GM23338 (cell line): ENCODE data around the gene TCP10L. TPM values are rescaled to one million over a fixed set of nuclear protein-coding genes. Genes with fewer than 3 reads are reported as not detected.

Experiments
- ATAC-seq: fragments of 200-7000 bp; cut with Tn5 transposase; 3 replicates; pipeline ENCODE4 v1.9.1; 2020
- DNase-seq: peaks from one replicate; pipeline ENCODE4 v3.0.0-alpha.2; 2015; ENCODE audit warnings: low spot score
- H2AFZ ChIP-seq: fragments of 200-600 bp; sonication (generic); 2 replicates; pipeline ENCODE4 v1.8.0; 2016; ENCODE audit warnings: antibody characterized with exemption, mild to moderate bottlenecking, moderate library complexity
- H3F3A ChIP-seq: fragments of 200-600 bp; sonication (generic); replicated peaks from 2 replicates; pipeline ENCODE4 v1.8.0; 2017; ENCODE audit warnings: antibody characterized with exemption, mixed run types, low read depth
- H3K27ac ChIP-seq: fragments of 200-600 bp; sonication (generic); 2 replicates; pipeline ENCODE4 v1.6.1; 2016; ENCODE audit warnings: low read depth
- H3K27me3 ChIP-seq: fragments of 200-600 bp; sonication (generic); 2 replicates; pipeline ENCODE4 v1.8.0; 2016; ENCODE audit warnings: mild to moderate bottlenecking, mixed run types, moderate library complexity; ENCODE audit not compliant: insufficient read depth
- H3K36me3 ChIP-seq: fragments of 200-600 bp; sonication (generic); 2 replicates; pipeline ENCODE4 v1.8.0; 2016; ENCODE audit warnings: mild to moderate bottlenecking; ENCODE audit not compliant: insufficient read depth
- H3K4me1 ChIP-seq: fragments of 200-600 bp; sonication (generic); 2 replicates; pipeline ENCODE4 v1.8.0; 2016; ENCODE audit warnings: mild to moderate bottlenecking, moderate library complexity; ENCODE audit not compliant: insufficient read depth
- H3K4me2 ChIP-seq: fragments of 200-600 bp; sonication (generic); 2 replicates; pipeline ENCODE4 v1.7.1; 2017; ENCODE audit warnings: mixed run types
- H3K4me3 ChIP-seq: fragments of 200-600 bp; sonication (generic); 2 replicates; pipeline ENCODE4 v1.6.1; 2016; ENCODE audit warnings: mixed run types
- H3K79me2 ChIP-seq: fragments of 200-600 bp; sonication (generic); replicated peaks from 2 replicates; pipeline ENCODE4 v1.8.0; 2017; ENCODE audit warnings: mild to moderate bottlenecking; ENCODE audit not compliant: insufficient read depth
- H3K9me2 ChIP-seq: fragments of 200-600 bp; sonication (generic); 2 replicates; pipeline ENCODE4 v1.8.0; 2017; ENCODE audit not compliant: insufficient read depth
- H4K20me1 ChIP-seq: fragments of 200-600 bp; sonication (generic); replicated peaks from 2 replicates; pipeline ENCODE4 v1.8.0; 2017; ENCODE audit warnings: mild to moderate bottlenecking; ENCODE audit not compliant: insufficient read depth
- H3K27ac Mint-ChIP-seq: 2 replicates; pipeline ENCODE4 v1.8.0; 2020; ENCODE audit warnings: inconsistent platforms, mild to moderate bottlenecking, moderate library complexity, mixed read lengths
- H3K27me3 Mint-ChIP-seq: 3 replicates; pipeline ENCODE4 v1.8.0; 2022; ENCODE audit warnings: low read depth, mild to moderate bottlenecking, moderate library complexity, mixed read lengths, inconsistent platforms; ENCODE audit not compliant: insufficient read depth, poor library complexity
- H3K36me3 Mint-ChIP-seq: 3 replicates; pipeline ENCODE4 v1.8.0; 2021; ENCODE audit warnings: low read depth, mild to moderate bottlenecking, inconsistent platforms, moderate library complexity, mixed read lengths
- H3K4me1 Mint-ChIP-seq: 3 replicates; pipeline ENCODE4 v1.8.0; 2020; ENCODE audit warnings: mild to moderate bottlenecking, inconsistent platforms, mixed read lengths
- H3K4me3 Mint-ChIP-seq: 3 replicates; pipeline ENCODE4 v1.8.0; 2021; ENCODE audit warnings: moderate library complexity, mild to moderate bottlenecking, inconsistent platforms, mixed read lengths
- H3K9me3 Mint-ChIP-seq: 3 replicates; pipeline ENCODE4 v1.8.0; 2020; ENCODE audit warnings: moderate library complexity, mild to moderate bottlenecking, inconsistent platforms, mixed read lengths
- CREB1 ChIP-seq: fragments of 250-450 bp; sonication (Bioruptor Pico); IDR thresholded peaks from 2 replicates; pipeline ENCODE4 v1.5.0; 2020; ENCODE audit warnings: low read depth, mild to moderate bottlenecking, moderate library complexity
- CTCF ChIP-seq, 2 experiments: fragments of 200-600 bp in 1 of 2; sonication (generic) in 1 of 2; conservative IDR thresholded peaks; 2 replicates each; pipeline versions ENCODE4 v1.5.1 to v1.6.1; 2016 to 2017; ENCODE audit warnings: antibody characterized with exemption in 2 of 2, low read depth in 2 of 2, mild to moderate bottlenecking in 2 of 2, moderate library complexity in 1 of 2
- EZH2 ChIP-seq: fragments of 200-600 bp; sonication (generic); IDR thresholded peaks from one replicate; pipeline ENCODE4 v1.8.0; 2017; ENCODE audit warnings: antibody characterized with exemption, mild to moderate bottlenecking, low read depth; ENCODE audit not compliant: unreplicated experiment
- STAT1 ChIP-seq: IDR thresholded peaks from one replicate; pipeline ENCODE4 v1.6.1; 2016; ENCODE audit warnings: antibody characterized with exemption; ENCODE audit not compliant: unreplicated experiment
- ZNF114 ChIP-seq: fragments of 250-450 bp; sonication (Bioruptor Pico); IDR thresholded peaks from 2 replicates; pipeline ENCODE4 v1.5.0; 2020; ENCODE audit warnings: mild to moderate bottlenecking, moderate library complexity
- ZNF331 ChIP-seq: fragments of 250-450 bp; sonication (Bioruptor Pico); IDR thresholded peaks from 2 replicates; pipeline ENCODE4 v1.5.0; 2020; ENCODE audit warnings: low read depth, mild to moderate bottlenecking, moderate library complexity
- ZNF462 ChIP-seq: fragments of 250-450 bp; sonication (Bioruptor Pico); IDR thresholded peaks from 2 replicates; pipeline ENCODE4 v1.5.0; 2020; ENCODE audit warnings: mild to moderate bottlenecking, moderate library complexity
- polyA plus RNA-seq: library from polyadenylated mRNA; unstranded; fragments of >200 nt; fragmentation: Nextera tagmentation; extraction: Ambion mirVana; gene quantifications from 2 replicates; pipeline ENCODE4 v1.2.1, GENCODE V29; 2016
- total RNA-seq: library from RNA; depleted of rRNA; stranded (reverse); fragments of >200 nt; shearing (Covaris generic); gene quantifications from 2 replicates; pipeline ENCODE4 v1.2.3, GENCODE V29; 2014
- TF ChIP-seq, protein P1 (sequence below): IDR thresholded peaks from 2 replicates; pipeline ENCODE4 v1.6.1; 2016; ENCODE audit warnings: antibody characterized with exemption

The TCP10L gene
- total and polyA plus RNA-seq, 2 experiments from 2014 or later: 0.10 to 0.65 TPM

DNA sequence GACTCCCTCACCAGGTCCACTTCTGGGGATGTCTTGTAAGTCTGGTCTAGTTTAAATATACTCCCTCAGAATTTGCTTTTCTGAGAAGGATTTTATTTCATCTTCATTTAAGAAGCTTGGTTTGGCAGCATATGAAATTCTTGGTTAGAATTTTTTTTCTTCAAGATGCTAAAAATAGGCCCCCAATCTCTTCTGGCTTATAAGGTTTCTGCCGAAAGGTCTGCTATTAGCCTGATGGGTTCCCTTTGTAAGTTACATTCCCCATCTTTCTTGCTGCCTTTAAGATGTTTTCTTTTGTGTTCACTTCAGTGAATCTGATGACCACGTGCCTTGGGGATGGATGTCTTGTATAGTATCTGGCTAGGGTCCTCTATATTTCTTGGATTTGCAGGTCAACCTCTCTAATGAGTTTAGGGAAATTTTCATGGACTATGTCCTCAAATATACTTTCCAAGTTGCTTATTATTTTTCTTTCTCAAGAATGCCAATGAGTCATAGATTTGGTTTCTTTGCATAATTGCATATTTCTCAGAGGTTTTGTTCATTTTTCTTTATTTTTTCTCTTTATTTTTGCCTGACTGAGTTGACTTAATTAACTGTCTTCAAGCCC is 19.4 kb downstream of the TCP10L start (continued):
- TF ChIP-seq ZNF462 (no peak), EZH2 (no peak), ZNF331 (CRISPR knock-in tag) (no peak), CREB1 (CRISPR knock-in tag) (no peak)
- TF ChIP-seq, protein P1, sequence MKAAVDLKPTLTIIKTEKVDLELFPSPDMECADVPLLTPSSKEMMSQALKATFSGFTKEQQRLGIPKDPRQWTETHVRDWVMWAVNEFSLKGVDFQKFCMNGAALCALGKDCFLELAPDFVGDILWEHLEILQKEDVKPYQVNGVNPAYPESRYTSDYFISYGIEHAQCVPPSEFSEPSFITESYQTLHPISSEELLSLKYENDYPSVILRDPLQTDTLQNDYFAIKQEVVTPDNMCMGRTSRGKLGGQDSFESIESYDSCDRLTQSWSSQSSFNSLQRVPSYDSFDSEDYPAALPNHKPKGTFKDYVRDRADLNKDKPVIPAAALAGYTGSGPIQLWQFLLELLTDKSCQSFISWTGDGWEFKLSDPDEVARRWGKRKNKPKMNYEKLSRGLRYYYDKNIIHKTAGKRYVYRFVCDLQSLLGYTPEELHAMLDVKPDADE: no peak

DNA sequence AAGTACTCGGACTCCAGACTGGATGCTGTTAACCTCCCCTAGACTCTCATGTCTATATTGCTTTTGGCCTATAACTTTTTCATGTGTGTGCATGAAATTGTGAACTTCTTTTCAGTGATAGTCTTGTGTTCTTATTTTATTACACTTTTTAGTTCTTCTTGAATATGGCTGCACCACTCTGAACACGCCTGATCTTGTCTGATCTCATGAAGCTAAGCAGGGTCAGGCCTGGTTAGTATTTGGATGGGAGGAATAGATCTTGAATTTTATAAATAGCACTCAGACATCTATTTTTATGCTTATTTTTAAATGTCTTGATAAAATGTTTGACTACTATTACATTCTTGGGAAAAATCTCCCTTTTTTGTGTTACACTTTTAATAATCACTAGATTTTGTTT is 22.4 kb downstream of the TCP10L start:
- H3K36me3 ChIP-seq: no peaks in the 10 kb centered on the region
- H3K27ac ChIP-seq: peak overlapping the region; percentile 36; the same call in 1 of the 2 replicates
- H2AFZ ChIP-seq: no peak overlapping the region
- Mint-ChIP-seq H3K36me3 (peaks cover 36% of the 10 kb centered on the region), H3K27me3 (peaks cover 10% of the 10 kb centered on the region), H3K4me3 (no peak overlapping the region), H3K9me3 (peaks cover 29% of the 10 kb centered on the region), H3K27ac (peak overlapping the region; percentile 86), H3K4me1 (peaks cover 30% of the 10 kb centered on the region)
- no peak overlapping the region for H3K4me3 ChIP-seq
- no peaks in the 10 kb centered on the region for H4K20me1 ChIP-seq
- H3K4me1 ChIP-seq: peaks cover 14% of the 10 kb centered on the region
- H3K27me3 ChIP-seq: no peaks in the 10 kb centered on the region
- DNase-seq (no peak), ATAC-seq (no peak)
- H3K9me2 ChIP-seq: no peaks in the 10 kb centered on the region; the same call in 1 of the 2 replicates
- no peak overlapping the region for H3K4me2 ChIP-seq
- no peak for TF ChIP-seq CTCF (conservative IDR thresholded peaks at IDR 0.05; ENCODE audit: low read depth in 2 of 2)
- TF ChIP-seq ZNF114: no peak
- no peak for TF ChIP-seq STAT1
- no peaks in the 10 kb centered on the region for H3K79me2 ChIP-seq
- H3F3A ChIP-seq: 0 out of 2 replicates have a peak, but pooled peaks cover 4% of the 10 kb centered on the region
